H9 (cell line): ENCODE data around the gene LHFPL2. TPM values are rescaled to one million over a fixed set of nuclear protein-coding genes. Genes with fewer than 3 reads are reported as not detected.

Source experiments
- DNase-seq: peaks from one replicate; pipeline ENCODE4 v3.0.0-alpha.2; 2017
- H2AFZ ChIP-seq: one replicate; pipeline ENCODE4 v1.6.1; 2013; ENCODE audit warnings: mild to moderate bottlenecking, low read length, control low read depth, moderate library complexity
- H2AK5ac ChIP-seq: 2 replicates; pipeline ENCODE4 v1.6.1; 2013; ENCODE audit warnings: low read length, control low read depth, mixed read lengths; ENCODE audit not compliant: insufficient read length
- H2BK120ac ChIP-seq: one replicate; pipeline ENCODE4 v1.6.1; 2013; ENCODE audit warnings: low read depth, mild to moderate bottlenecking, low read length, control low read depth, inconsistent platforms; ENCODE audit not compliant: poor library complexity, severe bottlenecking
- H2BK12ac ChIP-seq: 2 replicates; pipeline ENCODE4 v1.6.1; 2013; ENCODE audit warnings: low read length, control low read depth, mixed read lengths, low read depth; ENCODE audit not compliant: insufficient read length
- H2BK15ac ChIP-seq: 2 replicates; pipeline ENCODE4 v1.6.1; 2013; ENCODE audit warnings: low read depth, low read length, control low read depth
- H2BK20ac ChIP-seq: one replicate; pipeline ENCODE4 v1.6.1; 2013; ENCODE audit warnings: low read depth, mild to moderate bottlenecking, low read length, control low read depth, inconsistent platforms; ENCODE audit not compliant: poor library complexity, severe bottlenecking
- H2BK5ac ChIP-seq: 2 replicates; pipeline ENCODE4 v1.6.1; 2013; ENCODE audit warnings: low read length, control low read depth, mixed read lengths; ENCODE audit not compliant: insufficient read length
- H3K14ac ChIP-seq: 2 replicates; pipeline ENCODE4 v1.6.1; 2013; ENCODE audit warnings: low read length, control low read depth; ENCODE audit not compliant: insufficient read depth
- H3K18ac ChIP-seq: 2 replicates; pipeline ENCODE4 v1.6.1; 2013; ENCODE audit warnings: low read depth, mild to moderate bottlenecking, mixed read lengths, low read length, control low read depth; ENCODE audit not compliant: insufficient read length
- H3K23ac ChIP-seq: 2 replicates; pipeline ENCODE4 v1.6.1; 2013; ENCODE audit warnings: low read length, control low read depth, mixed read lengths, low read depth; ENCODE audit not compliant: insufficient read length
- H3K23me2 ChIP-seq: 2 replicates; pipeline ENCODE4 v1.6.1; 2013; ENCODE audit warnings: low read depth, mild to moderate bottlenecking, mixed read lengths, low read length, control low read depth; ENCODE audit not compliant: insufficient read length, poor library complexity, severe bottlenecking
- H3K27ac ChIP-seq: 2 replicates; pipeline ENCODE4 v1.5.1; 2013; ENCODE audit warnings: low read length, control low read depth, mixed read lengths, low read depth; ENCODE audit not compliant: insufficient read length
- H3K27me3 ChIP-seq: 2 replicates; pipeline ENCODE4 v1.6.1; 2013; ENCODE audit warnings: low read length, control low read depth, inconsistent platforms; ENCODE audit not compliant: insufficient read depth
- H3K4ac ChIP-seq: 2 replicates; pipeline ENCODE4 v1.6.1; 2013; ENCODE audit warnings: low read depth, mild to moderate bottlenecking, control low read depth, inconsistent platforms, low read length, moderate library complexity
- H3K4me1 ChIP-seq: 2 replicates; pipeline ENCODE4 v1.6.1; 2013; ENCODE audit warnings: low read length, control low read depth, inconsistent platforms; ENCODE audit not compliant: insufficient read depth
- H3K4me2 ChIP-seq: 2 replicates; pipeline ENCODE4 v1.6.1; 2013; ENCODE audit warnings: low read length, control low read depth, mixed read lengths; ENCODE audit not compliant: insufficient read length, insufficient read depth
- H3K56ac ChIP-seq: 2 replicates; pipeline ENCODE4 v1.6.1; 2013; ENCODE audit warnings: low read depth, mild to moderate bottlenecking, mixed read lengths, low read length, control low read depth; ENCODE audit not compliant: insufficient read length
- H3K79me1 ChIP-seq: 2 replicates; pipeline ENCODE4 v1.6.1; 2013; ENCODE audit warnings: low read depth, mild to moderate bottlenecking, moderate library complexity, low read length, control low read depth, inconsistent platforms; ENCODE audit not compliant: insufficient read depth, poor library complexity, severe bottlenecking
- H3K79me2 ChIP-seq: 2 replicates; pipeline ENCODE4 v1.6.1; 2013; ENCODE audit warnings: low read length, control low read depth, inconsistent platforms; ENCODE audit not compliant: insufficient read depth
- H3K9ac ChIP-seq: 2 replicates; pipeline ENCODE4 v1.6.1; 2013; ENCODE audit warnings: low read length, control low read depth, mixed read lengths; ENCODE audit not compliant: insufficient read length; ENCODE audit errors: extremely low read depth
- H3K9me3 ChIP-seq: one replicate; pipeline ENCODE4 v1.6.1; 2013; ENCODE audit warnings: low read depth, low read length, inconsistent platforms; ENCODE audit not compliant: control insufficient read depth
- H3T11ph ChIP-seq: one replicate; pipeline ENCODE4 v1.6.1; 2013; ENCODE audit warnings: mild to moderate bottlenecking, low read length, control low read depth, inconsistent platforms
- H4K20me1 ChIP-seq: one replicate; pipeline ENCODE4 v1.6.1; 2013; ENCODE audit not compliant: control insufficient read depth, insufficient read length, insufficient read depth
- H4K5ac ChIP-seq: 2 replicates; pipeline ENCODE4 v1.6.1; 2013; ENCODE audit warnings: low read depth, mild to moderate bottlenecking, mixed read lengths, low read length, control low read depth; ENCODE audit not compliant: insufficient read length
- H4K8ac ChIP-seq: replicated peaks from 2 replicates; pipeline ENCODE4 v1.6.1; 2013; ENCODE audit warnings: low read length, control low read depth, mixed read lengths, low read depth; ENCODE audit not compliant: insufficient read length
- H4K91ac ChIP-seq: 2 replicates; pipeline ENCODE4 v1.6.1; 2013; ENCODE audit warnings: low read depth, mild to moderate bottlenecking, moderate library complexity, mixed read lengths, low read length, control low read depth; ENCODE audit not compliant: insufficient read length
- H3K27ac Mint-ChIP-seq, 3 experiments: 2 replicates in 2 of 3; 3 replicates in 1 of 3; pipeline ENCODE4 v1.8.0; 2020 to 2021; ENCODE audit warnings: mixed read lengths in 3 of 3, mild to moderate bottlenecking in 1 of 3, moderate library complexity in 1 of 3
- H3K27me3 Mint-ChIP-seq: 2 replicates; pipeline ENCODE4 v1.8.0; 2021; ENCODE audit warnings: low read depth, mild to moderate bottlenecking, moderate library complexity, mixed read lengths
- H3K36me3 Mint-ChIP-seq, 3 experiments: 2 replicates in 2 of 3; 3 replicates in 1 of 3; pipeline ENCODE4 v1.8.0; 2020 to 2021; ENCODE audit warnings: low read depth in 3 of 3, mixed read lengths in 3 of 3; ENCODE audit not compliant: insufficient read depth in 1 of 3
- H3K4me1 Mint-ChIP-seq, 2 experiments: 2 replicates each; pipeline ENCODE4 v1.8.0; 2020; ENCODE audit warnings: mixed read lengths in 2 of 2
- H3K4me3 Mint-ChIP-seq, 2 experiments: 2 replicates in 1 of 2; 3 replicates in 1 of 2; pipeline ENCODE4 v1.8.0; 2020 to 2021; ENCODE audit warnings: mild to moderate bottlenecking in 2 of 2, mixed read lengths in 2 of 2, moderate library complexity in 1 of 2
- H3K9me3 Mint-ChIP-seq, 2 experiments: 2 replicates in 1 of 2; 3 replicates in 1 of 2; pipeline ENCODE4 v1.8.0; 2020; ENCODE audit warnings: mild to moderate bottlenecking in 2 of 2, mixed read lengths in 2 of 2, moderate library complexity in 1 of 2
- WGBS: extraction: QIAGEN DNeasy Blood & Tissue Kit; methylation state at CpG from one replicate; pipeline ENCODE4 v1.1.7; 2013; ENCODE audit warnings: missing lambda C conversion rate, low lambda C conversion rate, mixed read lengths; ENCODE audit not compliant: insufficient read length; ENCODE audit errors: extremely low coverage; 5-methylcytosine and 5-hydroxymethylcytosine counted together
- total RNA-seq: library from RNA; stranded (reverse); gene quantifications from 2 replicates; pipeline ENCODE4 v1.2.1, GENCODE V29; 2021
- TF ChIP-seq, protein P1 (sequence below): fragments of 200-600 bp; sonication (generic); conservative IDR thresholded peaks from 3 replicates; pipeline ENCODE4 v1.8.0; 2021; ENCODE audit warnings: antibody characterized with exemption, mild to moderate bottlenecking

The LHFPL2 gene
- total RNA-seq, 1 experiment from 2014 or later, result 26.3 TPM

GRCh38 chr5:78555870-78556269 is 92.7 kb downstream of the LHFPL2 start:
- no peak for DNase-seq
- Histone ChIP-seq H3K9ac (no peak overlapping the region), H2BK15ac (no peak overlapping the region), H3K56ac (no peak overlapping the region), H3K4me2 (no peak overlapping the region), H3K23ac (no peak overlapping the region), H3K79me2 (no peaks in the 10 kb centered on the region), H3K4ac (no peak overlapping the region), H4K20me1 (no peaks in the 10 kb centered on the region), H3K23me2 (no peaks in the 10 kb centered on the region), H4K5ac (no peak overlapping the region), H2BK5ac (no peak overlapping the region), H4K91ac (no peak overlapping the region), H3T11ph (no peak overlapping the region), H3K79me1 (no peaks in the 10 kb centered on the region), H4K8ac (no peak overlapping the region), H2BK12ac (no peak overlapping the region), H2BK120ac (no peak overlapping the region), H3K4me1 (no peaks in the 10 kb centered on the region), H3K27ac (no peak overlapping the region), H3K27me3 (no peaks in the 10 kb centered on the region), H2AK5ac (no peak overlapping the region), H2BK20ac (no peak overlapping the region), H3K14ac (no peak overlapping the region), H3K18ac (no peak overlapping the region), H3K9me3 (no peaks in the 10 kb centered on the region), H2AFZ (no peak overlapping the region)
- H3K9me3 Mint-ChIP-seq, result peaks cover 0 to 5% of the 10 kb centered on the region in 2 experiments; a peak in 2 of 5 replicates
- whole genome bisulfite sequencing, result no CpG with 5 or more reads among the region's 1 CpG
- peaks cover 18 to 26% of the 10 kb centered on the region in 2 experiments for H3K4me1 Mint-ChIP-seq
- TF ChIP-seq, protein P1, sequence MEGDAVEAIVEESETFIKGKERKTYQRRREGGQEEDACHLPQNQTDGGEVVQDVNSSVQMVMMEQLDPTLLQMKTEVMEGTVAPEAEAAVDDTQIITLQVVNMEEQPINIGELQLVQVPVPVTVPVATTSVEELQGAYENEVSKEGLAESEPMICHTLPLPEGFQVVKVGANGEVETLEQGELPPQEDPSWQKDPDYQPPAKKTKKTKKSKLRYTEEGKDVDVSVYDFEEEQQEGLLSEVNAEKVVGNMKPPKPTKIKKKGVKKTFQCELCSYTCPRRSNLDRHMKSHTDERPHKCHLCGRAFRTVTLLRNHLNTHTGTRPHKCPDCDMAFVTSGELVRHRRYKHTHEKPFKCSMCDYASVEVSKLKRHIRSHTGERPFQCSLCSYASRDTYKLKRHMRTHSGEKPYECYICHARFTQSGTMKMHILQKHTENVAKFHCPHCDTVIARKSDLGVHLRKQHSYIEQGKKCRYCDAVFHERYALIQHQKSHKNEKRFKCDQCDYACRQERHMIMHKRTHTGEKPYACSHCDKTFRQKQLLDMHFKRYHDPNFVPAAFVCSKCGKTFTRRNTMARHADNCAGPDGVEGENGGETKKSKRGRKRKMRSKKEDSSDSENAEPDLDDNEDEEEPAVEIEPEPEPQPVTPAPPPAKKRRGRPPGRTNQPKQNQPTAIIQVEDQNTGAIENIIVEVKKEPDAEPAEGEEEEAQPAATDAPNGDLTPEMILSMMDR, result no peak
- H3K27ac Mint-ChIP-seq, result 0 out of 7 replicates have a peak overlapping the region, but pooled peaks of 1 of the 3 experiments have one; percentile 68
- H3K36me3 Mint-ChIP-seq, result peaks cover 2 to 18% (median 15%) of the 10 kb centered on the region in 3 experiments
- H3K4me3 Mint-ChIP-seq, result no peak overlapping the region
- no peaks in the 10 kb centered on the region for H3K27me3 Mint-ChIP-seq
